HG03095 (cell line): ENCODE data around the gene MUTYH.

Source experiments
- ATAC-seq: cut with Tn5 transposase; IDR thresholded peaks from one replicate; pipeline ENCODE4 v1.9.1; 2021; ENCODE audit warnings: moderate library complexity; ENCODE audit not compliant: unreplicated experiment

The MUTYH gene

GRCh38 chr1:45282351-45282750 lies 57.9 kb downstream of the MUTYH start:
- ATAC-seq = no peak
